Thymus (tissue), 11 donors: ENCODE measurements around the gene PDLIM5. TPM values are rescaled to one million over a fixed set of nuclear protein-coding genes. Genes with fewer than 3 reads are reported as not detected.

Source experiments
- DNase-seq, 9 donors: peaks; one replicate each; pipeline ENCODE4 v3.0.0-alpha.2; 2013; ENCODE audit warnings: low spot score in 9 of 9, low read depth in 6 of 9, missing footprints in 1 of 9
- H3K27ac ChIP-seq, 2 donors: one replicate each; pipeline ENCODE4 v1.5.1; 2013; ENCODE audit warnings: control low read depth in 1 of 2, low read depth in 1 of 2, low read length in 1 of 2, mild to moderate bottlenecking in 1 of 2, moderate library complexity in 1 of 2
- H3K27me3 ChIP-seq, 2 donors: one replicate each; pipeline ENCODE4 v1.5.1; 2013; ENCODE audit warnings: low read length in 1 of 2; ENCODE audit not compliant: control insufficient read depth in 2 of 2, insufficient read depth in 1 of 2
- H3K36me3 ChIP-seq, 2 donors: one replicate each; pipeline ENCODE4 v1.5.1; 2013; ENCODE audit warnings: low read length in 1 of 2, mild to moderate bottlenecking in 1 of 2, moderate library complexity in 1 of 2; ENCODE audit not compliant: control insufficient read depth in 2 of 2, insufficient read depth in 2 of 2
- H3K4me1 ChIP-seq, 2 donors: one replicate each; pipeline ENCODE4 v1.5.1; 2013; ENCODE audit warnings: low read length in 2 of 2; ENCODE audit not compliant: control insufficient read depth in 2 of 2, insufficient read depth in 2 of 2
- H3K4me3 ChIP-seq, 2 donors: one replicate each; pipeline ENCODE4 v1.5.1; 2013; ENCODE audit warnings: low read length in 2 of 2, control low read depth in 1 of 2, mild to moderate bottlenecking in 1 of 2
- H3K9me3 ChIP-seq, 2 donors: one replicate each; pipeline ENCODE4 v1.5.1; 2013; ENCODE audit warnings: low read length in 1 of 2, mild to moderate bottlenecking in 1 of 2; ENCODE audit not compliant: control insufficient read depth in 2 of 2, insufficient read depth in 1 of 2
- WGBS: extraction: QIAGEN DNeasy Blood & Tissue Kit; methylation state at CpG from one replicate; pipeline ENCODE4 v1.1.7; 2013; 5-methylcytosine and 5-hydroxymethylcytosine counted together
- polyA plus RNA-seq: library from polyadenylated mRNA; stranded (reverse); fragments of 200-250 nt; gene quantifications from one replicate; pipeline ENCODE4 v1.2.3, GENCODE V29; 2013
- total RNA-seq: library from RNA; stranded (reverse); fragments of 120-200 nt; gene quantifications from one replicate; pipeline ENCODE4 v1.2.4, GENCODE V29; 2013
- donor health status: healthy.

Gene PDLIM5
- total and polyA plus RNA-seq, 2 donors: 12.4 to 25.5 TPM

GRCh38 chr4:94574616-94575015 lies 122.9 kb downstream of the PDLIM5 start:
- H3K9me3 ChIP-seq: no peaks in the 10 kb centered on the region
- H3K4me1 ChIP-seq: no peaks in the 10 kb centered on the region
- no peak overlapping the region for H3K4me3 ChIP-seq
- no peak overlapping the region for H3K27ac ChIP-seq
- WGBS: 97% methylated on average over 3 of the region's 3 CpGs
- no peaks in the 10 kb centered on the region for H3K36me3 ChIP-seq
- no peaks in the 10 kb centered on the region for H3K27me3 ChIP-seq
- no peak for DNase-seq

DNA sequence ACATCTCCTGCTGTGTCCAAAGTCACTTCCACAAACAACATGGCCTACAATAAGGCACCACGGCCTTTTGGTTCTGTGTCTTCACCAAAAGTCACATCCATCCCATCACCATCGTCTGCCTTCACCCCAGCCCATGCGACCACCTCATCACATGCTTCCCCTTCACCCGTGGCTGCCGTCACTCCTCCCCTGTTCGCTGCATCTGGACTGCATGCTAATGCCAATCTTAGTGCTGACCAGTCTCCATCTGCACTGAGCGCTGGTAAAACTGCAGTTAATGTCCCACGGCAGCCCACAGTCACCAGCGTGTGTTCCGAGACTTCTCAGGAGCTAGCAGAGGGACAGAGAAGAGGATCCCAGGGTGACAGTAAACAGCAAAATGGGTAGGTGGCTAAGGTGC lies 123.9 kb downstream of the PDLIM5 start:
- H3K27me3 ChIP-seq: no peaks in the 10 kb centered on the region
- no peak overlapping the region for H3K27ac ChIP-seq
- H3K4me1 ChIP-seq: no peaks in the 10 kb centered on the region
- DNase-seq: no peak
- H3K4me3 ChIP-seq: no peak overlapping the region
- H3K36me3 ChIP-seq: no peaks in the 10 kb centered on the region
- WGBS: 97% methylated on average over 10 of the region's 10 CpGs
- no peaks in the 10 kb centered on the region for H3K9me3 ChIP-seq

GRCh38 chr4:94576210-94576609 lies 124.5 kb downstream of the PDLIM5 start:
- no peaks in the 10 kb centered on the region for H3K36me3 ChIP-seq
- no peaks in the 10 kb centered on the region for H3K9me3 ChIP-seq
- 77% methylated on average over 3 of the region's 3 CpGs for WGBS
- H3K27me3 ChIP-seq: no peaks in the 10 kb centered on the region
- H3K4me1 ChIP-seq: no peaks in the 10 kb centered on the region
- DNase-seq: no peak
- no peak overlapping the region for H3K27ac ChIP-seq
- H3K4me3 ChIP-seq: no peak overlapping the region

- Histone ChIP-seq H3K9me3 (no peaks in the 10 kb centered on the region), H3K36me3 (no peaks in the 10 kb centered on the region), H3K27me3 (no peaks in the 10 kb centered on the region), H3K27ac (no peak overlapping the region), H3K4me3 (no peak overlapping the region), H3K4me1 (no peaks in the 10 kb centered on the region)
- 95% methylated on average over 1 of the region's 1 CpG for WGBS
- DNase-seq: no peak
Observed at GRCh38 chr4:94577136-94577535, 125.4 kb downstream of the PDLIM5 start.

DNA sequence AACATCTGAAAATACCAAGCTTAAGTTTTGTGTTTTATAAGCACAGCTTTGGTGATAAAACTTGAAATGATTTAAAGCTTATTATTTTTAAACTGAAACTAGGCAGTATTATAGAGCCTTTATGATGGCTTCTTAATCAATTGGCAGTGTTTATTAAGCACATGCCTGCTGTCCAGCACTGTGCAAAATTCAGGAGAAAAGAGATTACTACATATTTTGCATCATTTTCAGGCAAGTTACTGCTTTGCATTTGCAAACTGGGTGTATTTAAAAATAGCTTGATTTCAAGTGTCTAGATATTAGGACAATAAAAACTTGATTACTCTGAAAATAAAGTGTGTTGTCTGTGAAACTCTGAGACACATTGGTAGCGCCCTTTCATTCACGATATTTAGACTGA lies 126.5 kb downstream of the PDLIM5 start:
- Histone ChIP-seq H3K4me3 (no peak overlapping the region), H3K36me3 (no peaks in the 10 kb centered on the region), H3K4me1 (no peaks in the 10 kb centered on the region), H3K9me3 (no peaks in the 10 kb centered on the region), H3K27me3 (no peaks in the 10 kb centered on the region), H3K27ac (no peak overlapping the region)
- WGBS: 93% methylated on average over 2 of the region's 2 CpGs
- no peak for DNase-seq

DNA sequence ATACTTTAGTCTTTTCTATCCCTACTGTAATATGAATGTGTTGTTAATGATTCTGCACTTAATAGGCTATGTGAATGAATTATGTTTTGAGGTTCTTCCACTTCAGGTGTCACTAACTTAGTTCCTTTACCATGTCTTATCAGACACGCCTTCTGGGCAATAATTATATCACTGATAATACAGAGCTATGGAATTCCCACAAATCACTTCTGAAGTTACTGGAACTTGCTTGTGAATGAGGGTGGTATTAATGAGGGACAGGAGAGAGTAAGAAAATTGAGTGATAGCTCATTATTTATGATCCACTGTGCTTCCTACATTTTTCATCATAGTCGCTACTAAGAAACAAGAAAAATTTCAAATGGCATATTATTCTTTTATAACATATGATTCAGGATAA lies 130.0 kb downstream of the PDLIM5 start:
- Histone ChIP-seq H3K4me1 (no peaks in the 10 kb centered on the region), H3K9me3 (no peaks in the 10 kb centered on the region), H3K27ac (no peak overlapping the region), H3K27me3 (no peaks in the 10 kb centered on the region), H3K4me3 (no peak overlapping the region), H3K36me3 (peaks cover 0 to 3% of the 10 kb centered on the region in 2 donors)
- no peak for DNase-seq
- 97% methylated on average over 2 of the region's 2 CpGs for WGBS

DNA sequence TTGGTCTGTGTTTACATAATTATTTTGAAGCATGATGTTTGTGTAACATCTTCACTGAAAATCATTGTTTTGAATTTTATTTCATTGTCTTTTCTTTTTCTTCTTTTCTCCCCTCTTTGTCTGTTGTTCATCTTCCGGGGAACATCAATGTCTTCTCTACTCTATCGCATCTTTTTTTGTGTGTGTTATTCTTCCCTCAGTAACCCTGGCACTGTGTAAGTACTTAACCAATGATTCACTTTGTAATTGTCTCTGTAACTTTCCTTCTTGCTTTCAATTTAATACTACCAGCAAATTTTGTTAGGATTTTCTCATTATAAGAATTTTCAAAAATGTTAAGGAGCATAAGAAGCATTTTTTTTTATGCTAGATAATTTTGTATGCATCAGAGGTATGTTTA lies 130.8 kb downstream of the PDLIM5 start:
- peaks cover 0 to 3% of the 10 kb centered on the region in 2 donors for H3K36me3 ChIP-seq
- no peaks in the 10 kb centered on the region for H3K27me3 ChIP-seq
- WGBS: 100% methylated on average over 2 of the region's 2 CpGs
- H3K9me3 ChIP-seq: no peaks in the 10 kb centered on the region
- no peak for DNase-seq
- H3K4me3 ChIP-seq: no peak overlapping the region
- H3K27ac ChIP-seq: no peak overlapping the region
- no peaks in the 10 kb centered on the region for H3K4me1 ChIP-seq

GRCh38 chr4:94583914-94584641 lies 132.3 kb downstream of the PDLIM5 start:
- Histone ChIP-seq H3K36me3 (peaks cover 0 to 3% of the 10 kb centered on the region in 2 donors), H3K4me1 (no peaks in the 10 kb centered on the region), H3K27me3 (no peaks in the 10 kb centered on the region), H3K27ac (no peak overlapping the region), H3K9me3 (no peaks in the 10 kb centered on the region), H3K4me3 (no peak overlapping the region)
- 74% methylated on average over 3 of the region's 3 CpGs for WGBS
- no peak for DNase-seq

- H3K27me3 ChIP-seq: no peaks in the 10 kb centered on the region
- H3K4me3 ChIP-seq: no peak overlapping the region
- H3K4me1 ChIP-seq: no peaks in the 10 kb centered on the region
- H3K9me3 ChIP-seq: no peaks in the 10 kb centered on the region
- 97% methylated on average over 1 of the region's 1 CpG for WGBS
- no peak for DNase-seq
- H3K27ac ChIP-seq: no peak overlapping the region
- peaks cover 0 to 3% of the 10 kb centered on the region in 2 donors for H3K36me3 ChIP-seq
Observed at GRCh38 chr4:94588896-94589693, 137.4 kb downstream of the PDLIM5 start.
